ENCODE results near the gene PFKFB3.

GRCh38 chr10:6228647-6229046 is 25.9 kb downstream of the PFKFB3 start:
- no peak for TF ChIP-seq POLR2A (IDR thresholded peaks at IDR 0.05)
- no peak for TF ChIP-seq CTCF (IDR thresholded peaks at IDR 0.05)
